Liver (tissue), 9 donors: ENCODE results near the gene CS. TPM values are rescaled to one million over a fixed set of nuclear protein-coding genes. Genes with fewer than 3 reads are reported as not detected.

Source experiments
- DNase-seq: peaks from one replicate; pipeline ENCODE4 v3.0.0-alpha.2; 2017; ENCODE audit warnings: low spot score
- H3K27ac ChIP-seq, 2 donors: one replicate each; pipeline ENCODE4 v1.7.0; 2013; ENCODE audit warnings: inconsistent platforms in 2 of 2, low read length in 2 of 2, control low read depth in 1 of 2, low read depth in 1 of 2, mild to moderate bottlenecking in 1 of 2
- H3K27me3 ChIP-seq, 4 donors: one replicate each; pipeline versions ENCODE4 v1.6.1 to v1.7.0; 2013; ENCODE audit warnings: low read length in 3 of 4, inconsistent platforms in 1 of 4, mild to moderate bottlenecking in 1 of 4, moderate library complexity in 1 of 4; ENCODE audit not compliant: control insufficient read depth in 4 of 4, insufficient read depth in 4 of 4
- H3K36me3 ChIP-seq, 4 donors: one replicate each; pipeline versions ENCODE4 v1.6.1 to v1.7.0; 2013; ENCODE audit warnings: low read length in 3 of 4, mild to moderate bottlenecking in 3 of 4, low read depth in 1 of 4, moderate library complexity in 1 of 4; ENCODE audit not compliant: control insufficient read depth in 4 of 4, insufficient read depth in 3 of 4
- H3K4me1 ChIP-seq, 4 donors: one replicate each; pipeline versions ENCODE4 v1.6.1 to v1.7.0; 2013; ENCODE audit warnings: low read length in 3 of 4, mild to moderate bottlenecking in 3 of 4, moderate library complexity in 1 of 4; ENCODE audit not compliant: control insufficient read depth in 4 of 4, insufficient read depth in 4 of 4
- H3K4me3 ChIP-seq, 3 donors: one replicate each; pipeline versions ENCODE4 v1.6.1 to v1.7.0; 2013; ENCODE audit warnings: low read length in 3 of 3, control low read depth in 1 of 3, low read depth in 1 of 3, mild to moderate bottlenecking in 1 of 3
- H3K9ac ChIP-seq, 2 donors: one replicate each; pipeline ENCODE4 v1.7.0; 2013; ENCODE audit warnings: low read length in 2 of 2, mild to moderate bottlenecking in 2 of 2, moderate library complexity in 2 of 2, control low read depth in 1 of 2, low read depth in 1 of 2
- H3K9me3 ChIP-seq, 4 donors: one replicate each; pipeline versions ENCODE4 v1.6.1 to v1.7.0; 2013; ENCODE audit warnings: low read length in 3 of 4; ENCODE audit not compliant: control insufficient read depth in 4 of 4
- ATF3 ChIP-seq: IDR thresholded peaks from 2 replicates; pipeline ENCODE4 v1.6.1; 2016; ENCODE audit warnings: antibody characterized with exemption
- CTCF ChIP-seq: fragments of 150-350 bp; IDR thresholded peaks from 2 replicates; pipeline ENCODE4 v1.5.1; 2017; ENCODE audit warnings: improper control_type of control experiment, low read depth, low read length; ENCODE audit not compliant: missing input control
- EGR1 ChIP-seq, 2 donors: IDR thresholded peaks; 2 replicates each; pipeline ENCODE4 v1.6.1; 2016 to 2018; ENCODE audit warnings: antibody characterized with exemption in 2 of 2, low read depth in 2 of 2
- FOXA1 ChIP-seq: IDR thresholded peaks from 2 replicates; pipeline ENCODE4 v1.6.1; 2016; ENCODE audit warnings: antibody characterized with exemption
- FOXA2 ChIP-seq: IDR thresholded peaks from 2 replicates; pipeline ENCODE4 v1.6.1; 2016; ENCODE audit warnings: antibody characterized with exemption
- GABPA ChIP-seq, 2 donors: IDR thresholded peaks in 1 of 2; conservative IDR thresholded peaks in 1 of 2; 2 replicates each; pipeline ENCODE4 v1.6.1; 2016; ENCODE audit warnings: antibody characterized with exemption in 2 of 2, mild to moderate bottlenecking in 1 of 2, moderate library complexity in 1 of 2
- HNF4A ChIP-seq, 2 donors: conservative IDR thresholded peaks; 2 replicates each; pipeline ENCODE4 v1.6.1; 2016; ENCODE audit warnings: antibody characterized with exemption in 2 of 2, mild to moderate bottlenecking in 2 of 2
- HNF4G ChIP-seq: IDR thresholded peaks from 2 replicates; pipeline ENCODE4 v1.6.1; 2016; ENCODE audit warnings: antibody characterized with exemption
- JUND ChIP-seq, 2 donors: IDR thresholded peaks; 2 replicates each; pipeline ENCODE4 v1.6.1; 2016; ENCODE audit warnings: antibody characterized with exemption in 2 of 2
- MAX ChIP-seq: IDR thresholded peaks from 2 replicates; pipeline ENCODE4 v1.6.1; 2016; ENCODE audit warnings: antibody characterized with exemption
- NR2F2 ChIP-seq: IDR thresholded peaks from 2 replicates; pipeline ENCODE4 v1.6.1; 2016; ENCODE audit warnings: antibody characterized with exemption
- RAD21 ChIP-seq, 2 donors: IDR thresholded peaks; 2 replicates each; pipeline ENCODE4 v1.6.1; 2016; ENCODE audit warnings: antibody characterized with exemption in 2 of 2, mild to moderate bottlenecking in 2 of 2
- REST ChIP-seq: IDR thresholded peaks from 2 replicates; pipeline ENCODE4 v1.6.1; 2016; ENCODE audit warnings: antibody characterized with exemption, mild to moderate bottlenecking
- RXRA ChIP-seq, 2 donors: IDR thresholded peaks; 2 replicates each; pipeline ENCODE4 v1.6.1; 2017 to 2018; ENCODE audit warnings: antibody characterized with exemption in 2 of 2, mild to moderate bottlenecking in 1 of 2
- SP1 ChIP-seq: IDR thresholded peaks from 2 replicates; pipeline ENCODE4 v1.6.1; 2018; ENCODE audit warnings: antibody characterized with exemption, mild to moderate bottlenecking
- TAF1 ChIP-seq: conservative IDR thresholded peaks from 2 replicates; pipeline ENCODE4 v1.6.1; 2016; ENCODE audit warnings: antibody characterized with exemption, mild to moderate bottlenecking
- YY1 ChIP-seq: IDR thresholded peaks from 2 replicates; pipeline ENCODE4 v1.6.1; 2016; ENCODE audit warnings: antibody characterized with exemption, mild to moderate bottlenecking
- ZBTB33 ChIP-seq: IDR thresholded peaks from 2 replicates; pipeline ENCODE4 v1.6.1; 2016; ENCODE audit warnings: antibody characterized with exemption
- WGBS: extraction: QIAGEN DNeasy Blood & Tissue Kit; methylation state at CpG from one replicate; pipeline ENCODE4 v1.1.7; 2013; 5-methylcytosine and 5-hydroxymethylcytosine counted together
- polyA plus RNA-seq, 2 donors: library from polyadenylated mRNA; stranded (reverse) in 1 of 2; unstranded in 1 of 2; fragments of 200-250 nt in 1 of 2; fragments of >200 nt in 1 of 2; fragmentation: Nextera tagmentation in 1 of 2; extraction: Ambion mirVana in 1 of 2; gene quantifications; one replicate each; pipeline versions ENCODE4 v1.2.1 to v1.2.3, GENCODE V29; 2013 to 2015
- total RNA-seq, 2 donors: library from RNA; depleted of rRNA; stranded (reverse); fragments of >200 nt; gene quantifications; one replicate each; pipeline ENCODE4 v1.2.3, GENCODE V29; 2014
- donor health status: healthy.
- donor health status: healthy.
- donor health status: healthy.
- donor health status: healthy.
- donor health status: healthy.

Gene CS
- total and polyA plus RNA-seq, 4 donors, result 33.8 to 79.9 (median 47.5) TPM

- H3K9ac ChIP-seq, result no peak overlapping the region
- H3K4me3 ChIP-seq, result no peak overlapping the region
- TF ChIP-seq NR2F2 (no peak), CTCF (no peak), MAX (no peak), TAF1 (no peak)
- no peaks in the 10 kb centered on the region for H3K27me3 ChIP-seq
- H3K9me3 ChIP-seq, result no peaks in the 10 kb centered on the region
- no peak for DNase-seq
- WGBS, result 95% methylated on average over 3 of the region's 3 CpGs
- no peak overlapping the region for H3K27ac ChIP-seq
- peaks cover 6 to 55% (median 41%) of the 10 kb centered on the region in 4 donors for H3K4me1 ChIP-seq
- H3K36me3 ChIP-seq, result peaks cover 0 to 8% (median 5%) of the 10 kb centered on the region in 4 donors
These were observed 4.1 kb upstream of the CS start for GRCh38 chr12:56304276-56304675.

- H3K27me3 ChIP-seq, result no peaks in the 10 kb centered on the region
- no peak for TF ChIP-seq HNF4A (conservative IDR thresholded peaks at IDR 0.05)
- TF ChIP-seq JUND (IDR thresholded peaks at IDR 0.05), result no peak
- TF ChIP-seq FOXA2, result no peak
- no peak for TF ChIP-seq TAF1
- TF ChIP-seq FOXA1, result no peak
- peak; percentile 8 for TF ChIP-seq NR2F2
- no peak for TF ChIP-seq HNF4G
- TF ChIP-seq GABPA (IDR thresholded peaks at IDR 0.05 in 1 of 2, conservative IDR thresholded peaks at IDR 0.05 in 1 of 2), result no peak
- no peak for TF ChIP-seq ATF3
- no peak for TF ChIP-seq ZBTB33
- TF ChIP-seq YY1, result peak; percentile 47
- TF ChIP-seq CTCF, result no peak
- no peak for TF ChIP-seq RAD21 (IDR thresholded peaks at IDR 0.05)
- no peak for TF ChIP-seq MAX
- TF ChIP-seq RXRA (IDR thresholded peaks at IDR 0.05), result no peak
- no peak for TF ChIP-seq EGR1 (IDR thresholded peaks at IDR 0.05; ENCODE audit: low read depth in 2 of 2)
- TF ChIP-seq REST, result no peak
- peak; percentile 1 for TF ChIP-seq SP1
- H3K36me3 ChIP-seq, result peaks cover 0 to 2% (median 0%) of the 10 kb centered on the region in 4 donors
- H3K27ac ChIP-seq, result peak overlapping the region; percentile 86 to 95
- peak overlapping the region; percentile 56 to 74 (median 70) for H3K4me3 ChIP-seq
- WGBS, result 39% methylated on average over 21 of the region's 21 CpGs
- no peaks in the 10 kb centered on the region for H3K9me3 ChIP-seq
- H3K9ac ChIP-seq, result peak overlapping the region; percentile 3 to 21
- DNase-seq, result peak; percentile 43
- H3K4me1 ChIP-seq, result peaks cover 14 to 69% (median 62%) of the 10 kb centered on the region in 4 donors
These were observed 724 bp upstream of the CS start for GRCh38 chr12:56300644-56301464.
